Caco-2 (cell line): ENCODE data around the gene TATDN2. TPM values are rescaled to one million over a fixed set of nuclear protein-coding genes. Genes with fewer than 3 reads are reported as not detected.
A peak's percentile ranks its signal among the peaks of the same experiment; 100 is the strongest.

Experiments used
- BruUV-seq: library from RNA; stranded (reverse); fragments of 400-500 nt; replicated peaks from 2 replicates; lab custom pipeline; 2021; lab: Mats Ljungman, UMichigan
- CTCF ChIA-PET: fragments of 300-600 bp; sonication (Branson Sonifier 250); formaldehyde crosslinking; loops from one replicate; lab custom pipeline; 2022; ENCODE audit warnings: antibody characterized with exemption; lab: Charles Lee
- POLR2A ChIA-PET: fragments of 300-600 bp; sonication (Branson Sonifier 250); formaldehyde crosslinking; loops from one replicate; lab custom pipeline; 2022; ENCODE audit warnings: antibody characterized with exemption; lab: Charles Lee
- DNase-seq, 2 experiments: peaks; one replicate each; pipeline versions ENCODE4 v3.0.0 to v3.0.0-alpha.2; 2020 to 2022
- H3K27me3 ChIP-seq: replicated peaks from 2 replicates; pipeline ENCODE4 v1.6.0; 2011; ENCODE audit warnings: low read length; ENCODE audit not compliant: control insufficient read depth, insufficient read depth
- H3K36me3 ChIP-seq: 2 replicates; pipeline ENCODE4 v1.5.1; 2011; ENCODE audit warnings: low read length; ENCODE audit not compliant: control insufficient read depth, insufficient read depth
- H3K4me1 ChIP-seq: fragments of 250-450 bp; sonication (Bioruptor Pico); 2 replicates; pipeline ENCODE4 v1.5.1; 2020; ENCODE audit warnings: mild to moderate bottlenecking
- H3K4me3 ChIP-seq: 2 replicates; pipeline ENCODE4 v1.5.1; 2011; ENCODE audit warnings: low read depth, mild to moderate bottlenecking, control low read depth, low read length
- H3K9me3 ChIP-seq: fragments of 250-450 bp; sonication (Bioruptor Pico); 2 replicates; pipeline ENCODE4 v1.5.1; 2020; ENCODE audit warnings: mild to moderate bottlenecking, moderate library complexity
- H3K27ac Mint-ChIP-seq: one replicate; pipeline ENCODE4 v1.8.0; 2022; ENCODE audit warnings: mixed read lengths; ENCODE audit not compliant: unreplicated experiment
- H3K27me3 Mint-ChIP-seq: one replicate; pipeline ENCODE4 v1.8.0; 2022; ENCODE audit warnings: mixed read lengths; ENCODE audit not compliant: insufficient read depth, unreplicated experiment
- H3K36me3 Mint-ChIP-seq: one replicate; pipeline ENCODE4 v1.8.0; 2022; ENCODE audit warnings: mild to moderate bottlenecking, mixed read lengths; ENCODE audit not compliant: insufficient read depth, unreplicated experiment
- H3K4me1 Mint-ChIP-seq: one replicate; pipeline ENCODE4 v1.8.0; 2022; ENCODE audit warnings: low read depth, mixed read lengths; ENCODE audit not compliant: unreplicated experiment
- H3K4me3 Mint-ChIP-seq: one replicate; pipeline ENCODE4 v1.8.0; 2022; ENCODE audit warnings: mild to moderate bottlenecking, moderate library complexity, mixed read lengths; ENCODE audit not compliant: unreplicated experiment
- H3K9me3 Mint-ChIP-seq: one replicate; pipeline ENCODE4 v1.8.0; 2022; ENCODE audit warnings: mixed read lengths; ENCODE audit not compliant: unreplicated experiment
- CTCF ChIP-seq, 2 experiments: fragments of 200-600 bp in 1 of 2; IDR thresholded peaks; 1 replicate in 1 of 2; 2 replicates in 1 of 2; pipeline versions ENCODE4 v1.5.1 to v1.8.0; 2011 to 2022; ENCODE audit warnings: antibody characterized with exemption in 1 of 2, control low read depth in 1 of 2, inconsistent platforms in 1 of 2, low read depth in 1 of 2, low read length in 1 of 2, mild to moderate bottlenecking in 1 of 2, moderate library complexity in 1 of 2; ENCODE audit not compliant: insufficient read depth in 1 of 2, severe bottlenecking in 1 of 2, unreplicated experiment in 1 of 2
- intact Hi-C: fragments of 100-400 bp; cut with micrococcal nuclease; formaldehyde crosslinking; loops from one replicate; pipeline ENCODE4 v1.10.0; 2022; ENCODE audit not compliant: unreplicated experiment
- total RNA-seq: library from RNA; stranded (reverse); gene quantifications from 2 replicates; pipeline ENCODE4 v1.2.3, GENCODE V29; 2022

Gene TATDN2
- total RNA-seq, 1 experiment from 2014 or later, result 32.1 TPM

GRCh38 chr3:10322352-10322710 lies 74.1 kb downstream of the TATDN2 start:
- CTCF ChIA-PET, result interaction anchor here (0.7 to 0.8 kb wide), 3 partner anchors 8 to 390 kb away, joined by 3 to 5 read pairs (median 4); no protein-coding TSS in a partner anchor

GRCh38 chr3:10327592-10327991 lies 79.3 kb downstream of the TATDN2 start:
- no peaks in the 10 kb centered on the region for H3K36me3 Mint-ChIP-seq
- no peak for TF ChIP-seq CTCF (IDR thresholded peaks at IDR 0.05; ENCODE audit: insufficient read depth in 1 of 2, low read depth in 1 of 2, low read length in 1 of 2, severe bottlenecking in 1 of 2, unreplicated experiment in 1 of 2)
- Histone ChIP-seq H3K4me1 (no peaks in the 10 kb centered on the region), H3K4me3 (no peak overlapping the region), H3K9me3 (no peaks in the 10 kb centered on the region), H3K27me3 (no peaks in the 10 kb centered on the region; the same call in none of the 2 replicates), H3K36me3 (no peaks in the 10 kb centered on the region)
- BruUV-seq, result no TSS peak
- H3K4me1 Mint-ChIP-seq, result no peaks in the 10 kb centered on the region
- ChIA-PET CTCF (no interaction called here), POLR2A (no interaction called here)
- H3K4me3 Mint-ChIP-seq, result no peak overlapping the region
- H3K9me3 Mint-ChIP-seq, result no peaks in the 10 kb centered on the region
- intact Hi-C loops, result no loop called here
- no peak overlapping the region for H3K27ac Mint-ChIP-seq
- no peak for DNase-seq
- H3K27me3 Mint-ChIP-seq, result peaks cover 30% of the 10 kb centered on the region

More at GRCh38 chr3:10322352-10322710, 74.1 kb downstream of the TATDN2 start:
- Mint-ChIP-seq H3K4me1 (no peaks in the 10 kb centered on the region), H3K27me3 (peaks cover 19% of the 10 kb centered on the region), H3K27ac (no peak overlapping the region), H3K9me3 (no peaks in the 10 kb centered on the region), H3K4me3 (no peak overlapping the region), H3K36me3 (peaks cover 26% of the 10 kb centered on the region)
- POLR2A ChIA-PET, result no interaction called here
- Histone ChIP-seq H3K4me3 (no peak overlapping the region), H3K9me3 (no peaks in the 10 kb centered on the region), H3K4me1 (peaks cover 7% of the 10 kb centered on the region), H3K27me3 (no peaks in the 10 kb centered on the region), H3K36me3 (peaks cover 1% of the 10 kb centered on the region; the same call in 1 of the 2 replicates)
- intact Hi-C loops, result no loop called here
- DNase-seq, result no peak
- TF ChIP-seq CTCF (IDR thresholded peaks at IDR 0.05; ENCODE audit: insufficient read depth in 1 of 2, low read depth in 1 of 2, low read length in 1 of 2, severe bottlenecking in 1 of 2, unreplicated experiment in 1 of 2), result peak; percentile 21 to 32
- BruUV-seq, result no TSS peak

GRCh38 chr3:10328460-10329071 lies 80.3 kb downstream of the TATDN2 start:
- H3K4me1 ChIP-seq, result no peaks in the 10 kb centered on the region
- H3K27me3 ChIP-seq, result no peaks in the 10 kb centered on the region; the same call in none of the 2 replicates
- no peaks in the 10 kb centered on the region for H3K4me1 Mint-ChIP-seq
- H3K4me3 Mint-ChIP-seq, result no peak overlapping the region
- no peaks in the 10 kb centered on the region for H3K9me3 Mint-ChIP-seq
- no peaks in the 10 kb centered on the region for H3K36me3 Mint-ChIP-seq
- intact Hi-C loops, result no loop called here
- ChIA-PET POLR2A (no interaction called here), CTCF (no interaction called here)
- H3K36me3 ChIP-seq, result no peaks in the 10 kb centered on the region
- TF ChIP-seq CTCF (IDR thresholded peaks at IDR 0.05; ENCODE audit: insufficient read depth in 1 of 2, low read depth in 1 of 2, low read length in 1 of 2, severe bottlenecking in 1 of 2, unreplicated experiment in 1 of 2), result no peak
- no peak overlapping the region for H3K27ac Mint-ChIP-seq
- H3K27me3 Mint-ChIP-seq, result peaks cover 30% of the 10 kb centered on the region
- H3K4me3 ChIP-seq, result no peak overlapping the region
- H3K9me3 ChIP-seq, result no peaks in the 10 kb centered on the region
- no TSS peak for BruUV-seq
- DNase-seq, result no peak
